GM19351 (cell line): ENCODE results near the gene TMEM132D.

Experiments used
- ATAC-seq: cut with Tn5 transposase; IDR thresholded peaks from one replicate; pipeline ENCODE4 v1.9.1; 2021; ENCODE audit warnings: mild to moderate bottlenecking, moderate library complexity; ENCODE audit not compliant: unreplicated experiment

The TMEM132D gene

GRCh38 chr12:129028844-129029243 lies 875.0 kb downstream of the TMEM132D start:
- ATAC-seq, result no peak

GRCh38 chr12:129025055-129025454 lies 878.8 kb downstream of the TMEM132D start:
- ATAC-seq, result no peak
